SK-N-SH (cell line): ENCODE measurements around the gene SEC16A. TPM values are rescaled to one million over a fixed set of nuclear protein-coding genes. Genes with fewer than 3 reads are reported as not detected.

Source experiments
- CTCF ChIA-PET: fragments of 300-600, 350-600 bp; formaldehyde crosslinking; extraction: SDS; loops from one replicate; lab custom pipeline; 2021; lab: Yijun Ruan, JAX
- POLR2A ChIA-PET: fragments of 350-600 bp; sonication (Branson Sonifier 250); formaldehyde crosslinking; extraction: SDS; loops from one replicate; lab custom pipeline; 2020; ENCODE audit warnings: antibody characterized with exemption, inconsistent platforms; lab: Yijun Ruan, JAX
- DNase-seq: peaks from one replicate; pipeline ENCODE4 v3.0.0; 2012
- H2AFZ ChIP-seq: fragments of 200-600 bp; sonication (generic); 2 replicates; pipeline ENCODE4 v1.8.1; 2016; ENCODE audit warnings: antibody characterized with exemption, mild to moderate bottlenecking, low read depth
- H3F3A ChIP-seq: fragments of 200-600 bp; sonication (generic); replicated peaks from 2 replicates; pipeline ENCODE3; 2016; ENCODE audit warnings: antibody characterized with exemption, mild to moderate bottlenecking; ENCODE audit not compliant: insufficient read depth
- H3K27ac ChIP-seq, 2 experiments: fragments of 200-500 bp in 1 of 2; fragments of 200-600 bp in 1 of 2; sonication (Bioruptor generic) in 1 of 2; sonication (generic), shearing (Covaris generic) in 1 of 2; 2 replicates each; pipeline versions ENCODE4 v1.5.1 to v1.6.1; 2014 to 2016; ENCODE audit warnings: low read depth in 2 of 2, inconsistent platforms in 1 of 2, low read length in 1 of 2, mild to moderate bottlenecking in 1 of 2, mixed read lengths in 1 of 2
- H3K27me3 ChIP-seq: fragments of 200-600 bp; sonication (generic), shearing (Covaris generic); 2 replicates; pipeline ENCODE4 v1.6.1; 2016; ENCODE audit warnings: mixed run types; ENCODE audit not compliant: insufficient read depth
- H3K36me3 ChIP-seq, 2 experiments: fragments of 200-500 bp in 1 of 2; fragments of 200-600 bp in 1 of 2; sonication (Bioruptor generic) in 1 of 2; sonication (generic) in 1 of 2; replicated peaks in 1 of 2; 2 replicates each; pipeline versions ENCODE3 to v1.5.1; 2014 to 2016; ENCODE audit warnings: low read length in 1 of 2, mild to moderate bottlenecking in 1 of 2; ENCODE audit not compliant: insufficient read depth in 2 of 2, control insufficient read depth in 1 of 2
- H3K4me1 ChIP-seq, 2 experiments: fragments of 200-500 bp in 1 of 2; fragments of 200-600 bp in 1 of 2; sonication (Bioruptor generic) in 1 of 2; sonication (generic), shearing (Covaris generic) in 1 of 2; 2 replicates each; pipeline versions ENCODE4 v1.5.1 to v1.6.1; 2014 to 2016; ENCODE audit warnings: low read depth in 1 of 2, low read length in 1 of 2, mixed run types in 1 of 2; ENCODE audit not compliant: insufficient read depth in 2 of 2, control insufficient read depth in 1 of 2
- H3K4me2 ChIP-seq: fragments of 200-600 bp; sonication (generic), shearing (Covaris generic); 2 replicates; pipeline ENCODE4 v1.6.1; 2017; ENCODE audit warnings: mixed run types
- H3K4me3 ChIP-seq, 2 experiments: fragments of 200-500 bp in 1 of 2; fragments of 200-600 bp in 1 of 2; sonication (Bioruptor generic) in 1 of 2; sonication (generic), shearing (Covaris generic) in 1 of 2; 2 replicates each; pipeline versions ENCODE4 v1.5.1 to v1.8.1; 2014 to 2016; ENCODE audit warnings: low read depth in 2 of 2, inconsistent platforms in 1 of 2, low read length in 1 of 2, mild to moderate bottlenecking in 1 of 2, mixed read lengths in 1 of 2, moderate library complexity in 1 of 2
- H3K79me2 ChIP-seq: fragments of 200-600 bp; sonication (generic); 2 replicates; pipeline ENCODE4 v1.8.1; 2017; ENCODE audit warnings: mild to moderate bottlenecking; ENCODE audit not compliant: insufficient read depth
- H3K9ac ChIP-seq: fragments of 200-600 bp; sonication (generic); 2 replicates; pipeline ENCODE4 v1.6.1; 2017; ENCODE audit warnings: mixed run types
- H3K9me2 ChIP-seq: fragments of 200-600 bp; sonication (generic); 2 replicates; pipeline ENCODE4 v1.6.1; 2017; ENCODE audit warnings: mixed run types
- H3K9me3 ChIP-seq: fragments of 200-600 bp; sonication (generic); 2 replicates; pipeline ENCODE4 v1.6.1; 2017; ENCODE audit warnings: mixed run types, mild to moderate bottlenecking, moderate library complexity
- H4K20me1 ChIP-seq: fragments of 200-600 bp; sonication (generic); 2 replicates; pipeline ENCODE4 v1.6.1; 2017; ENCODE audit warnings: mild to moderate bottlenecking, mixed run types; ENCODE audit not compliant: insufficient read depth
- FOXJ3 ChIP-seq: sonication (generic); formaldehyde crosslinking; IDR thresholded peaks from 2 replicates; pipeline ENCODE4 v1.5.1; 2020; ENCODE audit warnings: mild to moderate bottlenecking, missing genetic modification reagents
- MAX ChIP-seq: IDR thresholded peaks from 2 replicates; pipeline ENCODE4 v1.4.0; 2012; ENCODE audit warnings: low read depth
- MXI1 ChIP-seq: IDR thresholded peaks from 2 replicates; pipeline ENCODE4 v1.6.1; 2012; ENCODE audit warnings: mild to moderate bottlenecking, low read depth, low read length, improper control_type of control experiment
- REST ChIP-seq: IDR thresholded peaks from 2 replicates; pipeline ENCODE4 v1.6.1; 2012; ENCODE audit warnings: mild to moderate bottlenecking, low read depth, low read length, moderate library complexity
- SIN3A ChIP-seq: IDR thresholded peaks from 2 replicates; pipeline ENCODE4 v1.6.1; 2012; ENCODE audit warnings: low read depth, mild to moderate bottlenecking, low read length, moderate library complexity, borderline replicate concordance
- SMC3 ChIP-seq: IDR thresholded peaks from 2 replicates; pipeline ENCODE4 v1.6.1; 2012; ENCODE audit warnings: low read depth, low read length, improper control_type of control experiment
- WGBS: methylation state at CpG from one replicate; pipeline ENCODE4 v1.1.6; 2017; ENCODE audit warnings: low lambda C conversion rate; 5-methylcytosine and 5-hydroxymethylcytosine counted together
- polyA plus RNA-seq, 3 experiments: library from polyadenylated mRNA; depleted of rRNA; stranded (reverse); fragments of >200 nt; gene quantifications; 2 replicates each; pipeline ENCODE4 v1.2.3, GENCODE V29; 2012

The SEC16A gene
- polyA plus RNA-seq, 1 of the 3 experiments (the other 2 are of a cell fraction): 25.9 TPM

DNA sequence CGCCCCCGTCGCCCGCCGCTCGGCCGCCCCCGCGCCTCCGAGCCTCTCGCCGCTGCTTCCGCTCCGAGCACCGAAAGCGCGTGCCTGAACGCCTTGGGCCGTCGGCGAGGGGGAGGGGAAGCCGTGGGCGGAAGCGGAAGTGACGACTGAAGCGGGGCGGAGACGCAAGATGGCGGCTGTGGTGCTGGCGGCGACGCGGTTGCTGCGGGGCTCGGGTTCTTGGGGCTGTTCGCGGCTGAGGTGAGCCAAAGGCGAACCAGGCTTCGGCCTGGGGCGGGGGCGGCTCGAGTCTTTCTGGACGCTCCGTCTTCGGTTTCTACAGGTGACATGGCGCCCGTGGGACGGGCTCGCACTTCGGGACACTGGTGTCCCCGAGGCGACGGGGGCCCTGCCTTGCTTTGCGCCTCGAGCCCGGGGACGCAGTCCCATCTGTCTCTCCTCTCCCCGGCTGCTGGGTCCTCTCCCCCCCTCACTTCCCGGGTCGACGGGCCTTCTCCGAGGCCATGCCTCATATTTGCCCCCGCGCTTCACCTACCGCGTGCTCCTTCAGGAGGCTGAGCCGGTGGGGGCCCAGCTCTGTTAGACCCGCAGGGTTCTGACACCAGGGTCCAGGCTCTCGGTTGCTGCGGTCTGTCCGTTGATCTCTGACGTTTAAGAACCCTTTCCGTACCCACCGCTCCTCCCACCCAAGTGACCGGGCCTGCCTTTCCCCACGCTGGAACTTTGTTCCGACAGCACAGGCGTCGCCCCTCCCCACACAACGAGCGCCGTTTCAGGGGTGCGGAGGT, 72.1 kb downstream of the SEC16A start, which contains the start of the genes ENTR1 and PMPCA (continued):
- TF ChIP-seq REST (peak; percentile 58), FOXJ3 (CRISPR knock-in tag) (no peak), SIN3A (peak; percentile 76; the same call in 1 of the 2 replicates)

GRCh38 chr9:136409557-136410455, 73.0 kb downstream of the SEC16A start:
- H3K9me2 ChIP-seq: no peaks in the 10 kb centered on the region
- CTCF ChIA-PET: interaction anchor here (0.8 to 3.6 kb wide), 9 partner anchors 9 to 199 kb away, joined by 3 to 26 read pairs (median 3); partner anchors contain the start of genes DNLZ and SNAPC4
- no peaks in the 10 kb centered on the region for H3K9me3 ChIP-seq
- H3K9ac ChIP-seq: peak overlapping the region; percentile 79
- peaks cover 7% of the 10 kb centered on the region for H4K20me1 ChIP-seq
- peak overlapping the region; percentile 99 for H3K4me2 ChIP-seq
- DNase-seq: peak; percentile 80
- peak overlapping the region; percentile 47 to 67; a peak in 3 of 4 replicates for H3K27ac ChIP-seq
- H3K27me3 ChIP-seq: no peaks in the 10 kb centered on the region
- H3F3A ChIP-seq: peaks cover 9% of the 10 kb centered on the region
- POLR2A ChIA-PET: interaction anchor here (0.7 to 1.4 kb wide), 4 partner anchors 9 to 83 kb away, joined by 3 to 5 read pairs (median 4); partner anchors contain the start of gene DNLZ
- H2AFZ ChIP-seq: 0 out of 2 replicates have a peak overlapping the region, but pooled peaks have one; percentile 79
- H3K4me3 ChIP-seq: peak overlapping the region; percentile 82 to 98
- TF ChIP-seq MXI1 (peak; percentile 97), SIN3A (0 out of 2 replicates have a peak, but pooled peaks have one; percentile 45), MAX (peak; percentile 89), SMC3 (no peak)
- H3K79me2 ChIP-seq: peaks cover 66% of the 10 kb centered on the region
- peaks cover 16 to 24% of the 10 kb centered on the region in 2 experiments for H3K4me1 ChIP-seq
- whole genome bisulfite sequencing: 16% methylated on average over 35 of the region's 71 CpGs
- peaks cover 30 to 56% of the 10 kb centered on the region in 2 experiments for H3K36me3 ChIP-seq
